Measurements from ENCODE around the gene MYO15A. TPM values are rescaled to one million over a fixed set of nuclear protein-coding genes. Genes with fewer than 3 reads are reported as not detected.

MYO15A gene
- total RNA-seq, 4 donors from 2014 or later: 0.33 to 0.98 (median 0.61) TPM

- H3K4me3 ChIP-seq: no peak overlapping the region
- TF ChIP-seq, protein P1, sequence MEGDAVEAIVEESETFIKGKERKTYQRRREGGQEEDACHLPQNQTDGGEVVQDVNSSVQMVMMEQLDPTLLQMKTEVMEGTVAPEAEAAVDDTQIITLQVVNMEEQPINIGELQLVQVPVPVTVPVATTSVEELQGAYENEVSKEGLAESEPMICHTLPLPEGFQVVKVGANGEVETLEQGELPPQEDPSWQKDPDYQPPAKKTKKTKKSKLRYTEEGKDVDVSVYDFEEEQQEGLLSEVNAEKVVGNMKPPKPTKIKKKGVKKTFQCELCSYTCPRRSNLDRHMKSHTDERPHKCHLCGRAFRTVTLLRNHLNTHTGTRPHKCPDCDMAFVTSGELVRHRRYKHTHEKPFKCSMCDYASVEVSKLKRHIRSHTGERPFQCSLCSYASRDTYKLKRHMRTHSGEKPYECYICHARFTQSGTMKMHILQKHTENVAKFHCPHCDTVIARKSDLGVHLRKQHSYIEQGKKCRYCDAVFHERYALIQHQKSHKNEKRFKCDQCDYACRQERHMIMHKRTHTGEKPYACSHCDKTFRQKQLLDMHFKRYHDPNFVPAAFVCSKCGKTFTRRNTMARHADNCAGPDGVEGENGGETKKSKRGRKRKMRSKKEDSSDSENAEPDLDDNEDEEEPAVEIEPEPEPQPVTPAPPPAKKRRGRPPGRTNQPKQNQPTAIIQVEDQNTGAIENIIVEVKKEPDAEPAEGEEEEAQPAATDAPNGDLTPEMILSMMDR (IDR thresholded peaks at IDR 0.05): no peak
- no peak for TF ChIP-seq POLR2AphosphoS5 (IDR thresholded peaks at IDR 0.05)
- TF ChIP-seq POLR2A (IDR thresholded peaks at IDR 0.05; ENCODE audit: low read depth): no peak
- no peaks in the 10 kb centered on the region for H3K36me3 ChIP-seq
- no peak for DNase-seq (ENCODE audit: extremely low spot score)
- no peak overlapping the region for H3K27ac ChIP-seq (replicated peaks in 1 of 4)
- no peaks in the 10 kb centered on the region for H3K4me1 ChIP-seq
- H3K9me3 ChIP-seq: peaks cover 0 to 7% (median 0%) of the 10 kb centered on the region in 4 donors
- 100% methylated on average over 1 of the region's 1 CpG for WGBS
- intact Hi-C loops (cut with DNase I): no loop called here
- peaks cover 0 to 16% (median 0%) of the 10 kb centered on the region in 4 donors for H3K27me3 ChIP-seq
These were observed 9.0 kb downstream of the MYO15A start for GRCh38 chr17:18117533-18117932.

DNA sequence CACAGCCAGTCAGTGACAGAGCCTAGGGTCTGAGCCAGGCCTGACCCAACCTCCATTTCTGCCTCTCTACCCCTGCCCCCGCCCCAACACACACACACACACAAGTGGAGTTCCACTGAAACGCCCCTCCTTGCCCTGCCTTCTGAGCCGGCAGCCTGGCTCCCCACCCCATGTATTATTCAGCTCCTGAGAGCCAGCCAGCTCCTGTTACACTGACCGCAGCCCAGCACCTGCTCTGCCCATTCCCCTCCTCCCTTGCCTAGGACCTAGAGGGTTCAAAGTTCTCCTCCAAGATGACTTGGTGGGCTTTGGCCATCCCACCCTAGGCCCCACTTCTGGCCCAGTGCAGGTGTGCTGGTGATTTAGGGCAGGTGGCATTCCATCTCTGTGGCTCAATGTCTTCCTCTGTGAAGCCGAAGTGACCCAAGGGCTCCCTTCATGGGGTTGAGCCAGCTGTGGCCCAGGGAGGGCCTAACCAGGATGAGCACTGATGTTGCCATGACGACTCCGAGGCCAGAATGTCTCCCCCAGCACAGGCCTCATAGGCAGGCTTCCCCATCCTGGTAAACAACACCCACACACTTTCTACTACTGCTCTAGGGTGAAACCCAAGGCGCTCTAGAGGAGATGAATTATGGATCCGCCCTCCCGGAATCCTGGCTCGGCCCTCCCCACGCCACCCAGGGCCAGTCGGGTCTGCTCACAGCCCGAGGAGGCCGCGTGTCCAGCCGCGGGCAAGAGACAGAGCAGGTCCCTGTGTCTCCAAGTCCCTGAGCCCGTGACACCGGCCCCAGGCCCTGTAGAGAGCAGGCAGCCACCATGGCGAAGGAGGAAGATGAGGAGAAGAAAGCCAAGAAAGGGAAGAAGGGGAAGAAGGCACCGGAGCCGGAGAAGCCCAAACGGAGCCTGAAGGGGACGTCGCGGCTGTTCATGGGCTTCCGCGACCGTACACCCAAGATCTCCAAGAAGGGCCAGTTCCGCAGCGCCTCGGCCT, 9.7 kb downstream of the MYO15A start:
- Histone ChIP-seq H3K4me1 (no peaks in the 10 kb centered on the region), H3K36me3 (no peaks in the 10 kb centered on the region), H3K27ac (replicated peaks in 1 of 4) (no peak overlapping the region), H3K27me3 (peaks cover 0 to 24% (median 0%) of the 10 kb centered on the region in 4 donors), H3K4me3 (no peak overlapping the region), H3K9me3 (peaks cover 0 to 7% (median 0%) of the 10 kb centered on the region in 4 donors)
- no peak for TF ChIP-seq POLR2A (IDR thresholded peaks at IDR 0.05; ENCODE audit: low read depth)
- TF ChIP-seq, protein P1 (IDR thresholded peaks at IDR 0.05): no peak
- TF ChIP-seq POLR2AphosphoS5 (IDR thresholded peaks at IDR 0.05): no peak
- TF ChIP-seq EP300 (IDR thresholded peaks at IDR 0.05): no peak
- WGBS: 88% methylated on average over 27 of the region's 33 CpGs
- intact Hi-C loops (cut with DNase I): no loop called here
- no peak for DNase-seq (ENCODE audit: extremely low spot score)

- Histone ChIP-seq H3K27me3 (peaks cover 0 to 26% (median 0%) of the 10 kb centered on the region in 4 donors), H3K36me3 (no peaks in the 10 kb centered on the region), H3K9me3 (peaks cover 0 to 7% (median 0%) of the 10 kb centered on the region in 4 donors), H3K27ac (replicated peaks in 1 of 4) (no peak overlapping the region), H3K4me3 (no peak overlapping the region), H3K4me1 (no peaks in the 10 kb centered on the region)
- no peak for DNase-seq (ENCODE audit: extremely low spot score)
- WGBS: 98% methylated on average over 56 of the region's 57 CpGs
- intact Hi-C loops (cut with DNase I): no loop called here
- TF ChIP-seq POLR2AphosphoS5 (IDR thresholded peaks at IDR 0.05) (no peak), EP300 (IDR thresholded peaks at IDR 0.05) (no peak), POLR2A (IDR thresholded peaks at IDR 0.05; ENCODE audit: low read depth) (no peak)
- TF ChIP-seq, protein P1 (IDR thresholded peaks at IDR 0.05): no peak
These were observed 10.7 kb downstream of the MYO15A start for GRCh38 chr17:18119166-18119745.

DNA sequence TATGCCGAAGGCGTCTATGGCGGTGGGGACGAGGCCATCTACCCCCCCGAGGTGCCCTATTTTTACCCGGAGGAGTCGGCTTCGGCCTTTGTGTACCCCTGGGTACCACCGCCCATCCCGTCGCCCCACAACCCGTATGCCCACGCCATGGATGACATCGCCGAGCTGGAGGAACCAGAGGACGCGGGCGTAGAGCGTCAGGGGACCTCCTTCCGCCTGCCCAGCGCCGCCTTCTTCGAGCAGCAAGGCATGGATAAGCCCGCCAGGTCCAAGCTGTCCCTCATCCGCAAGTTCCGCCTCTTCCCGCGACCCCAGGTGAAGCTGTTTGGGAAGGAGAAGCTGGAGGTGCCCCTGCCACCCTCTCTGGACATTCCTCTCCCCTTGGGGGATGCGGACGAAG, 11.4 kb downstream of the MYO15A start:
- Histone ChIP-seq H3K4me3 (no peak overlapping the region), H3K36me3 (no peaks in the 10 kb centered on the region), H3K9me3 (peaks cover 0 to 7% (median 0%) of the 10 kb centered on the region in 4 donors), H3K27me3 (peaks cover 0 to 22% (median 0%) of the 10 kb centered on the region in 4 donors), H3K27ac (replicated peaks in 1 of 4) (no peak overlapping the region), H3K4me1 (no peaks in the 10 kb centered on the region)
- intact Hi-C loops (cut with DNase I): no loop called here
- TF ChIP-seq, protein P1 (IDR thresholded peaks at IDR 0.05): no peak
- no peak for TF ChIP-seq POLR2AphosphoS5 (IDR thresholded peaks at IDR 0.05)
- TF ChIP-seq EP300 (IDR thresholded peaks at IDR 0.05): no peak
- no peak for TF ChIP-seq POLR2A (IDR thresholded peaks at IDR 0.05; ENCODE audit: low read depth)
- DNase-seq (ENCODE audit: extremely low spot score): no peak
- WGBS: 96% methylated on average over 30 of the region's 30 CpGs

Data from esophagus muscularis mucosa (tissue), 4 donors.